HuH-7.5 (cell line): ENCODE data around the gene ITPKB.
"Not testable (repeated sequence)": the region's sequence is repeated elsewhere in the genome, so short reads cannot be mapped to it uniquely, and the experiment has no call there.

Experiments used
- DNase-seq: peaks from one replicate; pipeline ENCODE4 v3.0.0; 2011; ENCODE audit warnings: low spot score

ITPKB gene

DNA sequence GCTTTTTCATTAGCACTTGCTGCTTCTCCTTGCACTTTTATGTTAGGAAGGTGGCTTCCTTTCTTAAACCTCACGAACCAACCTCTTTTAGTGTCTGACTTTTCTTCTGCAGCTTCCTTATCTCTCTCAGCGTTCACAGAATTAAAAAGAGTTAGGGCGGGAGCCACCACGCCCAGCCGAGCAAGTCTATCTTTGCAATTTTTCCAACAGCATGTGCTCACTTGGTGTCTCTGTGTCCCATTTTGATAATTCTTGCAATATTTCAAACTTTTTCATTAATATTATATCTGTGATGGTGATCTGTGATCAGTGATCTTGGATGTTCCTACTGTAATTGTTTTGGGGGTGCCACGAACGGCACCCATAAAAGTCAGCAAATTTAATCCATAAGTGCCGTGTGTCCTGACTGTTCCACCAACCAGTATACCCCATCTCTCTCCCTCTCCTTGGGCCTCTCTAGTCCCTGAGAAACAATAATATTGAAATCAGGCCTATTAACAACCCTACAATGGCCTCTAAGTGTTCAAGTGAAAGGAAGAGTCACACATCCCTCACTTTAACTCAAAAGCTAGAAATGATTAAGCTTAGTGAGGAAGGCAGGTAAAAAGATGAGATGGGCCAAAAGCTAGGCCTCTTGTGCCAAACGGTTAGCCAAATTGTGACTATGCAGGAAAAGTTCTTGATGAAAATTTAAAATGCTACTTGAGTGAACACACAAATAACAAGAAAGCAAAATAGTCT is 15.9 kb upstream of the ITPKB start:
- no peak for DNase-seq

DNA sequence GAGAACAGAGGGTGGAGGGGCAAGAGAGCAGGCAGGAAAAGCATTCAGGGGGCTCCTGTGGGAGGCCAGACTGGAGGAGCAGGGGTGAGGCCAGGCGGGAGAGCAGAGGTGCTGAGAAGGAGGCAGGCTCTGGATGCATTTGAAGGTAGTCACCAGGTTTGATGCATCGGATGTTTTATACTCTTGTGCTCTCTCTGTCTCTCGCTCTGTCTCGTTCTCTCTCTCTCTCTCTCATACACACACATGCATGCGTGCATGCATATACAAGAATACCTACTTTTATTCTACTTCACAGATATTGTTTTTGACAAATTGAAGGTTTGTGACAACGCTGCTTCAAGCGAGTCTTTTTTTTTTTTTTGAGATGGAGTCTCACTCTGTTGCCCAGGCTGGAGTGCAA is 15.0 kb upstream of the ITPKB start:
- no peak for DNase-seq

DNA sequence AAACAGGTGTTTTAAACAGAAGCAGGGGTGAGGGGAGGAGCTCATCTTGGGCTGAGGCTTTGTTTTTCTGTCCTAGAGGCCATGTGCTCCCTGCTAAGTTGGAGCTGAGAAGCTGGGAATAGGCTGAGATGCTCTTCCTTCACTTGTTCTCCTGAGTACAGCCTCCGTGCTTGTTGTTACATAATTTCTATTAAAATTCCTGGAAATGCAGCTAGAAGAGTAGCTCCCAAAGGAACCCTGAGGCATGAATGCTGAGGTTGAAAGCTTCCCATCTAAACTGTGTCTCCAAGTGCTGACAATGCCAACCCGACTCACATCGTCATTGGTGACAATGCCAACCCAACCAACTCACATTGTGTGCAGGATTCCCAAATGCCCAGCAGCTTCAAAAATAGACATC is 12.6 kb upstream of the ITPKB start:
- DNase-seq, result no peak

DNA sequence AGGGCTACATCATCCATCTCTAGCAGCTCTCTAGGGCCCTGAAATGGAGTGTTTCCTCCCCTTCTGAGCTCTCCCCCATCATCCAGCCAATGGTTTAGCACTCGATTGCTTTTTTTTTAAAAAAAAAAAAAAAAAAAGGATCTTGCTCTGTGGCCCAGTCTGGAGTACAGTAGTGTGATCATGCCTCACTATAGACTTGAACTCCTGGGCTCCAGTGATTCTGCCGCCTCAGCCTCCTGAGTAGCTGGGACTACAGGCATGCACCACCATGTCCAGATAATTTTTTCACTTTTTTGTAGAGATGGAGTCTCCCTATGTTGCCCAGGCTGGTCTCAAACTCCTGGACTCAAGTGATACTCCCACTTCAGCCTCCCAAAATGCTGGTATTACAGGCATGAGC is 12.1 kb upstream of the ITPKB start:
- DNase-seq, result no peak

DNA sequence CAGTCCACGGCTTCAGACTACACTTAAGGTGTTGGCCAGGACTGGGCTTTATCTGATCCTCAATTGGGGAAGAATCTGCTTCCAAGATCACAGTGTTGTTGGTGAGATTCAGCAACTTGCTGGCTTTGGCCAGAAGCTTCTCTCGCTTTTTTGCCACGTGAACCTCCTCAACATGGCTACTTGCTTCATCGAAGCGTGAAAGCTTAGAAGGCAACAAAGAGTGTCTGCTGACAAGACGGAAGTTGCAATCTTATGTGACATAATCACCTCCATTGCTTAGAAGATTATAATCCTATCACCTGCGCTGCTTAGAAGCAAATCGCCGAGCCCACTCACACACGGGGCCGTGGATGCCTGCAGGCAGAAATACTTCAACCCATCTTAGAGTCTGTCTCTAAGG is 10.4 kb upstream of the ITPKB start:
- DNase-seq, result no peak

DNA sequence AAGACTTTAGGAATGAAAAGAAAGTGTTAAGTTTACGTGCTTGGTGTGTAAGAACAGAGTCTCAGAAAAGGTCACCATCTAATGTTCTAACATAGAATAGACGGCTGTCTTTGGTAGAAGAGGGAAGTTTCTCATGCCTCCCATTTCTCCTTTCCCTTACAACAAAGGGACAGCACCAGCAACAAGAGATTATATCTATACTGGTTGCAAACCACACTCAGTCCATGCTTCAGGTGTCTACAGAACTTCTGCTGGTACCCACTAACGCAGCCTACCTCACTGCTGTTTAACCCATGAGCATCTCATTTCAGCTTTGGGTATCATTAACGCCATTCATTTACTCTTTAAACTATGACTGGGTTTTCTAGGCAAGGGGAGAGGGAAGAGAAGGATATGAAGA is 9.2 kb upstream of the ITPKB start:
- DNase-seq, result no peak

DNA sequence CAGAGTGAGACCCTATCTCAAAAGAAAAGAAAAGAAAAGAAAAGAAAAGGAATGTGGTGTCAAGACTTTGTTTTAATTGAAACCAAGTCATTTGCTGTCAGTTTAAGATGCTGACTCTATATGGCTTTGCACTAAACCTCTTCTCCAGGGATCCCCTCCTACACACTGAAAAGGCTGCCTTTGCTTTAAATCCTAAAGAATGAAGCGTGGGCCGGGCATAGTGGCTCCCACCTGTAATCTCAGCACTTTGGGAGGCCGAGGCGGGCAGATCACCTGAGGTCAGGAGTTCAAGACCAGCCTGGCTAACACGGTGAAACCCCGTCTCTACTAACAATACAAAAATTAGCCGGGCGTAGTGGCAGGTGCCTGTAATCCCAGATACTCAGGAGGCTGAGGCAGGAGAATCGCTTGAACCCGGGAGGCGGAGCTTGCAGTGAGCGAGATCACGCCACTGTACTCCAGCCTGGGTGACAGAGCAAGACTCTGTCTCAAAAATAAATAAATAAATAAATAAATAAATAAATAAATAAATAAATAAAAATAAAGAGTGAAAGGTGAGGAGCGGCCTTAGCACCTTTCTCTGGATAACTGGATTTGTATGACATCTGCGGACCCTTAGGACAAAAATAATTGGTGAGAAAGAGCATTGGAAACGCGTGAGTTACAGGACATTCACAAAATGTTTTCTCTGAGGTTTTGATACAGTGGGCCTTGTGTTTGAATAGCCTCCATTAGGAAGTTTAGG is 8.6 kb upstream of the ITPKB start:
- not testable (repeated sequence) for DNase-seq

DNA sequence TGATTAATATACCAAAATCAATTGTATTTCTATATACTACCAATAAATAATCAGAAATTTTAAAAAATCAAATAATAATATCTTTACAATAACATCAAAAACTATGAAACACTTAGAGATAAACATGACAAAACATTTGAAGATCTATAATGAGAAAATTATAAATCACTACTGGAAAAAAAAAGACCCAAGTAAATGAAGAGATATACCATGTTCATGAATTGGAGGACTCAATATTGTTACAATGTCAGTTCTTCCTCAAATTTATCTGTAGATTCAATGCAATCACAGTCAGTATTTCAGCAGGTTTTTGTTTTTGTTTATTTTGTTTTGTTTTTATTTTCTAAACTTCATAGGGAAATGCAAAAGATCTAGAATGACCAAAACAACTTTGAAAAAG is 4.2 kb upstream of the ITPKB start:
- DNase-seq, result no peak

DNA sequence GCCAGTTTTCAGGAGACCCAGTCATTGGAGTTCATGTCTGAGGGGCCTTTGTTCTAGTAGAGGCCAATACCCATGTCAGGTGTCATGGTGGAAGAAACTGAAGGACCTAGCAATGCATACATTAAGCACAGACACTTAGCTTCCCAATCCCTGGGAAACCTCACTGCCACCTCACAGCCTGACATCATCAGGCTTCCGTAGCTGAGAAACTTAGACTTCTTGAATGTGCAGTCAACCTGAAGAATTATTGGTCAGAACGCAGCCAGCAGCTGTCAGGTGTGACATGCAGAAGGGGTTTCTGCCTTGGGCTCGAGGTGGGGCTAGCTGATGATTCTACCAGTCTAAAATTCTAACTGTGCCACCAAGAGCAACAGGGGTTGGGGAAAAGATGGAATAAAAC is 1.9 kb upstream of the ITPKB start:
- no peak for DNase-seq

DNA sequence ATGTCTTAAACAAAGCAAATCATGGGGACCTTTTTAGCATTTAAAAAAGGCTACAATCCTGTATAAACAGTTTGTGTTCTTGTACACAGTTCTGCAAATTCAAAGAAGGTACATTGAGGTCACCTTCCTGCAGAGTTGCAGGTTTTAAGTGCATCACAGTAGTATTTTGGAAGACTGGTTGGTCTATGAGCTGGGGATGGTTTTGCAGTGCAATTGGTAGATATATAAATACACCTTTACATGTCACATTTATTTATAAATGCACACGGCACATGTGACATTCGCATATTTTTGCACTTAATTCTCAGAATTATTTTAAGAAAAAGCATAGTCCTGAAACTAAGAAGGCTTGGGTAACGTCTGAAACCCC is 599 bp upstream of the ITPKB start:
- DNase-seq, result no peak

DNA sequence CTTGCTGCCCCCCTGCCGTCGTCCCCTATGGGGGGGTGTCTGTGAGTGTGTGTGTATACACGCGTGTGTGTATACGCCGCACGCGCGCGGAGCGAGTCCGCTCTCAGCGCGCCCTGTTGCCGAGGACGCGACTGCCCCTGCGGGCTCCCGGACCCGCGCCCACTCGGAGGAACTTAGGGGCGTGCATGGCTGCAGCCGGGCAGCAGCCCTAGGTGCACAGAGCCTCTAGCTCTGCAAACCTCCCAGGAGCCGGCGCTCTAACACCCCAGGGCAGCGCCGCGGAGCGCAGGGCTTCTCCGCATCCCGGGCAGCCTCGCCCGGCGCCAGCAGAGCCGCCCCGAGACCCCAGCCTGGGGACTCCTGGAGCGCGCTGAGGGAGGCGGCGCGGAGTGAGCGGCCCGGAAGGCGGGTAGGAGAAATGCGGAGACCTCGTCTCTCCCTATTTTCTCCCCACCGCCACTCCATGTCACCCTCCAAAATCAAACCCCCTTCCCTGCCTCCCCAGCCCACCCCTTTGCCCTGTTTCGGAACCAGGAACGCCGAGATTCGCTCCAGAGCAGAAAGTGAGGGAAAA is 574 bp downstream of the ITPKB start:
- DNase-seq, result no peak

DNA sequence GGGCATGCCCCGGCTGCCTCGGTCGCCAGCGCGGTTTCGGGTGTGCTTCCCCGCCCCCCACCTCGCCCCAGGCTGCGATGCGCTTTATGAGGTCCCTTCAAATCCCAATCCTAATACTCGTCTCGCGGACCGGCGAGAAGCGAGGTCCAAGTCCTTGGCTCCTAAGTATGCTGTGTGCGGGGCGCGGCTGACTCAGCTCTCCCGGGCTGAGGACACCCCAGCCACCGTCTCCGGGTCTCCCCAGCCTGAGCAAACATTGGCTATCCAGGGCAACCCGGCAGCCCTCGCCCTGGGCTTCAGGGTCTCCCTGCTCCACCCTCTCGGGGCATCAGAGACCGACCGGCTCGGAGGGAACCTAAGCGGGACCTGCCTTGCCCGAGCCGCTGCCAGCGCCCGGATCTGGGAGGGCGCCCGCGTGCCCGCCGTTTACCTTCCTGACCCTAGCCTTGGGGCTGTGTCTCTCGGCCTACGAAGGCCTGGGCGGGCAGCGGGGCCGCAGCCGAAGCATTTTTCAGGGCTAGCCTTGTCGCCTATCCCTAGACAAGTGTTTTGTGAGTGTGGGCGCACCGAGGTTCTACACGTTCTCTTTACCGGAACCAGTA is 1.2 kb downstream of the ITPKB start:
- no peak for DNase-seq

DNA sequence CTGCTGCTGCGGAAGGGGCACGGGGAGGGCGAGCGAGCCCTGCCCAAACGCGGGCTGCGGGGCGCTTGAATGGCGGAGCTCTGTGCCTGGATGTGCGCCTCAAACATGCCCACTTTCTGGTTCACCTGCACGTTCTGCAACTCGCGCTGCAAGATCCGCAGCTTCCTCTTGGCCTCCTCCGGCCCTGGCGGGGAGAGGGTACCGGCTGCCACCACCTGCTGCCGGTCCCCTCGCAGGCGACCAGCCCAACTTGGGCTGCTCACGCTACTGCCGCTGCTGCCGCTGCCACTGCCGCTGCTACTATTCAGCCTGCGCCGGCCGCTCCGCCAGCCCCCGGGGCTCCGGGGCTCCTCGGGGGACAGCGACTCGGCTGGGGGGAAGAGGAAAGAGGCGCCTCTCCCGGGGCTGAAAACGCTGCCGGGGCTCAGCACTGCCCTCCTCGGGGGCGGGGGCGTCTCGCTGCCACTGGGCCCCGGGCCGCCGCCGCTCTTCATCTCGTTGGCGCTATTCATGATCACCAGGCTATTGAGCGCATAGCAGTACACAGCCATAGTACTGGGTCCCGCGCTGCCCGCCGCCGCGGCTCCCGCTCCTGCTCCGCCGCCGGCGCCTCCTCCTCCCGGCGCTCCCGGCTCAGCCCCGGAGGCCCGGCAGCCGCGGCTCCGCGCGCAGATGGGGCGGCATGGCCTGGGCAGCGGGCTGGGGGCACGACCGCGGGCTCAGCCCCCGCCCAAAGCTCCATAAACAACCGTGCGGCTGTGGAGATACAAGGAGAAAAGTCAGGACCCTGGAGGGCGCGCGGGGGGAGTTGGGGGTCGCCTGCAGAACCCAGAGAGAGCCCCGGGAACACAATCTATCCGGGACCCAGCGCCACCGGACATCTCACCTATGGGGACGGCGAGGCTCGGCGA is 1.9 kb downstream of the ITPKB start:
- no peak for DNase-seq

DNA sequence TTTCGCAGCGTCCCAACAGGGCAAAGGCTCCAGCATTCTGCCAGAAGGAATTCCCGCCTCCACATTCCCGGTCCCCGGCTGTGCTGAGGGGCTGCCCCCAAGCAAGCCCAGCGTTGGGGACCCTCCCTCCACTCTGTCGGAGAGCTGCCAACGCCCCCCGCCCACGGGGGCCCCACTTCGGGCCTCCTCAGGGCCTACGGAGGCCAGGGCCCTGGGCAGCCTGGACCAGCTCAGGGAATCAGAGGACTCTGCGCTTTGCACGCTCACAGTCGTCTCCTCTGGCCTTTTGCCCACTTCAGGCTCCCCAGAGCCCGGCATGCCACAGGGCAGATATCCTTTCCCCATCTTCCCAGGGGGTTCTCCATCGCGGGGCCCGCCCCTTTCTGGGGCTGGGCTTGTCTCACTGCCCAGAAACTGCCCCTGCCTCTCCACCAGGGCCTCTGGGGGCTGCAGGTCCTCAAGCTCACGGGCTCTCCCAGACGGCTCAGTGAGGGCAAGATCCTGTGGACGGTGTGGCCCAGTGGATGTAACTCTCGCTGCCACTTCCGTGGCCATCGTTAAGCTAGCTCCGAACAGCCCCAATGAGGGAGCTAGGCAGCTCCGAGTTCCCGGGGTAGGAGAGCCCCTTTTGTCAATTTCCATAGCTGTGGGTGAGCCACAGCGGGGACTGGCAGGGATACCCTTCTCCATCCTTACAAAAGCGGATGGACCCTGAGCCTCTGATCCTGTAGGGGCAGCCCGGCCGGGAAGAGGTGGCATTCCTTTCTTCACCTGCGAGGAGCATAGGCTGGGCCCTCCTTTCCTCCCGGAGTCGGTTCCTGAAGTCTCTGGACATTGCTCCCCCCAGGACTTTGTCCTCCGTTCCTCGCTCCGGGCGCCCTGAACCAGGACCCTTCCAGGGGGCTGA is 2.8 kb downstream of the ITPKB start:
- no peak for DNase-seq

DNA sequence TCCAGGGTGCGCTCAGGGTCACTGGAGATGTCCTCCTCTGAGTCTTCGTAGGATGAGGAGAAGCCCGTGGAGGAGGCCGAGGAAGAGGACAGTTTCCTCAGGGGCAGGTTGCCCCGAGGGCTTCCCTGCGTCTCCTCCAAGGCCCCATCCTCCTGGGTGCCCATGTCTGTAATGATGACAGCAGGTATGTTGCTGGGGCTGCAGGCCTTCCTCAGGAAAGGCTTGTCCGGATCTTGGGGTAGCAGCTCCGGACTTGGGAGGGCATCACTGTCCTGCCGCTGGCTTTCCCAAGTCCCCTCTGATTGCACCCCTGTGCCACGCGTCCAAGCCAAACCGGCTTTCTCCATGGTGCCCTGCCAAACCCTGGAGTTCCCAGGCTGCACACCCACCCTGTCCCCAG is 3.5 kb downstream of the ITPKB start:
- no peak for DNase-seq

DNA sequence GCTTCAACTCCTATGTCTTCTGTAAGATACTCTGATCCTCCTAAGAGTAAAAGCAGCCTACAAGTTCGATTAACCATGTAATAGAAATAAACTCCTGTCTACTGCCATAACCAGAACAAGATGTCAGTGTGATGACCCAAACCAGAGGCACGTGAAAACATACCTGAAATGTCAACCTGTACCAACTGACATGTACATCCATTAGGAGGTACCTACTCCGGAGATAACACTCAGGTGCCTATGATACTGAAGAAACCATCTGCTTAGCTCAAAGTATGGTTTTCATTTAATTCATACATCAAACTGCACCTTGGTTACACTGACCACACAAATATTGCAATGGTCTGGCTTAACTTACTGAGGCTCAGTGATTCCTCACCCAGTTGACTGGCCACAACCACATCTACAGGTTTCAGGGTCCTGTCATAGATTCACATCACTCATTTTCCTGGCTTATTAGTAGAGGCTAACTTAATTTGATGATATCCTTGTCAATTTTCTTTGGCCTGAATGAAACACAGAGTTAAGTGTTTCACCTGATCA is 4.4 kb downstream of the ITPKB start:
- no peak for DNase-seq

DNA sequence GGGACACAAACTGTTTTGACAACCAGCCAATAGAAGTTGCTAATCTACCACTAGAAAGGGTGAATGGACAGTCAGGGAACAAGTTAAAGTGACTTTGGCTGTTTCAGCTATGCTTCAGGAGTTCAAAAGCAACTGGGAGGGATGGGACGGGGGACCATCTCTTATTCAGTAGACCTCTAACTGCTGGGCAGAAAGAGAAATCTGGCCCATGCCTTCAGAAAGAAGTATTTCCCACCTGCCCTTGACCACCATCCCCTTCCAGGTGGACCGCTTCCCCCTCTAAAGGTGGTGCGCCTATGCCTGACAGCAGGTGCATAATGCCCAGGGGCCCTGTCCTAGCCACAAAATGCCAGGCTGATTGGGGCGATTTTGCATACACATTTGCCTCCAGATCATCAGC is 5.2 kb downstream of the ITPKB start:
- no peak for DNase-seq

DNA sequence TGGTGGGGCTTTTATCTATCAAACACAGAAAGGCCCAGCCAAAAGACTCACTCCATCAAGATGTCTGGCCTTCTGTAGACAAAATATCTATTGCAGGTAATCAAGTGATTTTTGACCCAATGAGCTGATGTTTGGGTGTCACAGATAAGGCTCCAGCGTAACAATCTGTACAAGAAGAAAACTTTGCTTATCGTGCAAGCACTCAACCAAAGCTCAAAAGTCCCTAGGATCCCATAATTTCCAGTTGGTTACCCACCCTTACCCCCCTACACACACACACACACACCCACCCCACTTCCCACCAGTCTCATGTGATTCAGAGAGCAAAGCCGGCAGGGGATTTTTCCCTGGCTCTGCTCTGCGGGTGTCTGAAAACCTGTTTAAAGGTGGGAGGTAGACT is 5.8 kb downstream of the ITPKB start:
- DNase-seq, result no peak

DNA sequence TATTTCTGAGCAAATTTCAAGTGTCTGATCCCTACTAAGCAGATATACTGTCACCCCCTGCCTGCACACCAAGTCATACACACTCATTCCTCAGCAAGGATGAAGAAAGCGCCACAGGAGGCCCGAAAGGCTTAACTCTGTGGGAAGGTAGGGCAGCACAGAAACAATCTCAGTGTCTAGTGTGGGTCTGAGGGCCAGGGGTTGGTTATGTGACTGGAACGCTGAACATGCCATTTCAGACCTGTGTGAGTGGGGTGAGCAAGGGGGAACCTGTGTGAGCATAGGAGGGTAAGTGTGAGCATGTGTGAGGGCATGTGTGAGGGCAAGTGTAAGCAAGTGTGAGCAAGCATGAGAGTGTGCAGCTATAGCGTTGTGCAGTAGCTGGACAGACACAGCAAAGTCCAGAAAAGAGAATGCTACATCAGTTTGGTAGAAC is 6.2 kb downstream of the ITPKB start:
- DNase-seq, result no peak

DNA sequence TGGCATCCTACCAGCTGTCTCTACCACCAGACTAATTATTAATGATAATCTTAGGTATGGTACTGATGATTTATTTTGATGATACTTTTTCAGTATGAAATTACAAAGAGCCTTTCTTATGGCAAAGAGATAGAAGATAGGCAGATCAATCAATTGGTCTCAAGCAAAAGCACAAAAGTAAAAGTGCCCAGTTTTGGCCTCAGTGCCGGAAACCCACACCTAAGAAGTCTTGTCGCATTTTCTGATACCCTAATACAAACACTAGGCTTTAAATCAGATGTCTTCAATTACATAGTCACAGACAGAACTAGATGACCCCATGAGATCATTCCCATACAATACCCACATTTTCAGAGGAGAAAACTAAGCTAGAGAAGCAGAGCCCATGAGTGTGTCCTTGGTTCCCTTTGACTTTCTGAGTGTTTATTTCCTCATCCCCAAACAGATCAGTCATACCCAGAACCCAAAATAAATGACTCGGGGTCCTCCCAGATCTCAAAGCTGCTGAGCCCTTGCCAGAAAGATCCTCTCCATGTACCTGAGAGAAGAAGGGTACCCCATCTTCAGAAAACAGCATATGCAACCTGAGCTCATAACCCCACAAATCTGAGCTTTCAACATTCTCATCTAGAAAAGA is 7.7 kb downstream of the ITPKB start:
- DNase-seq, result no peak
